ENCODE results near the gene PTBP1. TPM values are rescaled to one million over a fixed set of nuclear protein-coding genes. Genes with fewer than 3 reads are reported as not detected.

PTBP1 gene
- total and polyA plus RNA-seq, 2 experiments from 2014 or later, result 539 to 632 TPM

GRCh38 chr19:800360-801029 is 3.2 kb downstream of the PTBP1 start:
- no peak for ATAC-seq

GRCh38 chr19:801030-801860 is 4.0 kb downstream of the PTBP1 start:
- Histone ChIP-seq H3K4me2 (peak overlapping the region; percentile 55), H4K20me1 (replicated peaks; ENCODE audit: insufficient read depth) (peaks cover 57% of the 10 kb centered on the region), H3F3A (replicated peaks; ENCODE audit: low read depth) (peaks cover 35% of the 10 kb centered on the region), H3K27me3 (ENCODE audit: insufficient read depth) (no peaks in the 10 kb centered on the region), H3K4me3 (peak overlapping the region; percentile 17; the same call in 1 of the 2 replicates), H3K4me1 (ENCODE audit: insufficient read depth) (peaks cover 30% of the 10 kb centered on the region), H3K9me2 (ENCODE audit: insufficient read depth) (no peaks in the 10 kb centered on the region), H3K79me2 (replicated peaks; ENCODE audit: insufficient read depth) (peaks cover 82% of the 10 kb centered on the region), H3K27ac (ENCODE audit: low read depth) (peak overlapping the region; percentile 76; the same call in 1 of the 2 replicates), H3K36me3 (ENCODE audit: insufficient read depth) (peaks cover 17% of the 10 kb centered on the region; the same call in 1 of the 2 replicates), H2AFZ (no peak overlapping the region)
- Mint-ChIP-seq H3K4me1 (peaks cover 33% of the 10 kb centered on the region), H3K27ac (peak overlapping the region; percentile 67; the same call in 1 of the 2 replicates), H3K9me3 (no peaks in the 10 kb centered on the region), H3K27me3 (ENCODE audit: insufficient read depth, low read depth, poor library complexity) (peaks cover 30% of the 10 kb centered on the region), H3K4me3 (peak overlapping the region; percentile 49; the same call in 1 of the 3 replicates), H3K36me3 (ENCODE audit: low read depth) (peaks cover 69% of the 10 kb centered on the region)
- no peak for TF ChIP-seq ZNF462 (CRISPR knock-in tag; IDR thresholded peaks at IDR 0.05)
- TF ChIP-seq ZNF331 (CRISPR knock-in tag; IDR thresholded peaks at IDR 0.05; ENCODE audit: low read depth), result no peak
- no peak for ATAC-seq
- DNase-seq (ENCODE audit: low spot score), result peak; percentile 15

More at GRCh38 chr19:800360-801029, 3.2 kb downstream of the PTBP1 start:
- no peak for DNase-seq (ENCODE audit: low spot score)
- Histone ChIP-seq H3K36me3 (ENCODE audit: insufficient read depth) (peaks cover 17% of the 10 kb centered on the region; the same call in 1 of the 2 replicates), H4K20me1 (replicated peaks; ENCODE audit: insufficient read depth) (peaks cover 56% of the 10 kb centered on the region), H3K9me2 (ENCODE audit: insufficient read depth) (no peaks in the 10 kb centered on the region), H3K4me2 (peak overlapping the region; percentile 98), H3K27me3 (ENCODE audit: insufficient read depth) (no peaks in the 10 kb centered on the region), H3K79me2 (replicated peaks; ENCODE audit: insufficient read depth) (peaks cover 77% of the 10 kb centered on the region), H3K4me1 (ENCODE audit: insufficient read depth) (peaks cover 30% of the 10 kb centered on the region), H3F3A (replicated peaks; ENCODE audit: low read depth) (peaks cover 40% of the 10 kb centered on the region), H3K4me3 (peak overlapping the region; percentile 98), H2AFZ (no peak overlapping the region), H3K27ac (ENCODE audit: low read depth) (peak overlapping the region; percentile 79)
- H3K4me3 Mint-ChIP-seq, result peak overlapping the region; percentile 94
- peak overlapping the region; percentile 80 for H3K27ac Mint-ChIP-seq
- TF ChIP-seq POLR2AphosphoS5 (IDR thresholded peaks at IDR 0.05; ENCODE audit: low read depth) (no peak), JUNB (IDR thresholded peaks at IDR 0.05; ENCODE audit: unreplicated experiment) (no peak), EZH2 (IDR thresholded peaks at IDR 0.05; ENCODE audit: low read depth, unreplicated experiment) (no peak)
- H3K27me3 Mint-ChIP-seq (ENCODE audit: insufficient read depth, low read depth, poor library complexity), result peaks cover 28% of the 10 kb centered on the region
- H3K4me1 Mint-ChIP-seq, result peaks cover 33% of the 10 kb centered on the region
- no peaks in the 10 kb centered on the region for H3K9me3 Mint-ChIP-seq
- H3K36me3 Mint-ChIP-seq (ENCODE audit: low read depth), result peaks cover 67% of the 10 kb centered on the region
